GM21360 (cell line): ENCODE results near the gene ADAD2.

ENCODE experiments used
- ATAC-seq: cut with Tn5 transposase; IDR thresholded peaks from one replicate; pipeline ENCODE4 v1.9.1; 2021; ENCODE audit warnings: mild to moderate bottlenecking, moderate library complexity; ENCODE audit not compliant: unreplicated experiment

Gene ADAD2

DNA sequence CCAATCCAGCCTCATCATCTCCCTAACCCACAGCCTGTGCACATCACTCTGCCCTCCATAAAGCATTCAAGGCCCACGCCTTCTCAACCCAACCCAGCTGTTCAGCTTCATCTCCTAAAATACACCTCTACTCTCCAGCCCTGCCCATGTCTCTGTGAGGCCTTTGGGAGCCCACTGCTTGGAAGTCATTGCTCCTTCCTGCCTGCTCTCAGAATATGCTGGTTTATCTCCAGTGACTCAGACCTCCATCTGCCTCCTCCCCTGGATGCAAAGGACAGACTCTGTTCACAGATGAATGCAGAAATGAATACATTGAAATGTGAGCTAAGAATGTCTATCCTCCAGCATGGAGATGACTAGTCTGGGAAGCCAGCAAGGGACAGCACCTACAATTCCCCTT lies 29.9 kb downstream of the ADAD2 start:
- ATAC-seq = no peak

DNA sequence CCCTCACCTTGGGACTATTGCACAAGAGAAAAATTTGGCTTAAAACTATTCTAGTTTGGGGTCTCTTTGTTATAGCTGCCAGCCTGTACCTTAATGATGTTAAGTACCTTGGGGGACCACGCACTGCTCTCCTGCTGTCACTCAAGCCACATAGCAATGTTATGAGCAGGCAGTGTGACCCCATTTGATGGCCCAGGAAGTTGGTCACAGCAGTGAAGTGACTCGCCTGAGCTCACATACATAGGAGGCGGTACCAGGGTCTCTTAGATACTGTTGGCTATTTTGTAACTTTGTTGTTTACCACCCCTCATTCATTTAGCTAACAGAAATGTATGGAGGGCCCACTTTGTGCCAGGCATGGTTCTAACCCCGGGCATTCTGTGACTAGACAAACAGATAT lies 32.5 kb downstream of the ADAD2 start:
- no peak for ATAC-seq

DNA sequence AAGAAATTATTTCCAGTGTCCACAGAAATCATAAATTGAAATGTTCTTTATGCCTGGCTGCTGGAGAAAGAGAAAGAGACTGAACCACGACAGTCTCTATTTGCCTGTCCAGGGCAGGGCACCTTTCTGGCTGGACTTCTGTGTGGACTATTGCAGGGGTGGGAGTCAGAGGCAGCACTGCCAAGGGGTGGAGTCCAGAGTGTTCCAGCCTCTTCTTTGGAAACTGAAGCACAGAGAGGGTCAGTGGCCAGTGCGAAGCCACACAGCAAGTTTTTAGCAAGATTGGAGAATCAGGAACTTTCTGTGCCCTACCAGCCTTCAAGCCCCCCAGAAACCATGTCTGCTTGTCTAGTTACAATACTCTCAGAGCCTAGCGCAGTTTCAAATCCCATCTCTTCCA lies 33.6 kb downstream of the ADAD2 start:
- no peak for ATAC-seq

DNA sequence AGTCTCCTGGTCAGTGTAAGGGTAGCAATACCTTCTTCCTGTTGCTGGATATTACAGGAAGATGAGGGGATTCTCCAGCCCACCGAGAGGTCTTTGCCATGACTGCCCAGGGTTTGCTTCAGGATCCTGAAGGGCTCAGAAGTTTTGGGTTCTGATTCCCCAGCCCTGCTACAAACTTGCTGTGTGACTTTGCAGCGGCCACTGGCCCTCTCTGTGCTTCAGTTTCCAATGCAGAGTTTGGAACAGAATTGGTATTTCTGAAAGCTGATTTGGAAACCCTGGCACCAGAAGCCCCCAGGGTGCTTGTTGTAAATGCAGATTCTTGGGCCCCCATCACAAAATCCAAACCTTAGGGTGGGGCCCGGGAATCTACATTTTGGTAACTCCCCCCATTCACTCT lies 34.2 kb downstream of the ADAD2 start:
- no peak for ATAC-seq

DNA sequence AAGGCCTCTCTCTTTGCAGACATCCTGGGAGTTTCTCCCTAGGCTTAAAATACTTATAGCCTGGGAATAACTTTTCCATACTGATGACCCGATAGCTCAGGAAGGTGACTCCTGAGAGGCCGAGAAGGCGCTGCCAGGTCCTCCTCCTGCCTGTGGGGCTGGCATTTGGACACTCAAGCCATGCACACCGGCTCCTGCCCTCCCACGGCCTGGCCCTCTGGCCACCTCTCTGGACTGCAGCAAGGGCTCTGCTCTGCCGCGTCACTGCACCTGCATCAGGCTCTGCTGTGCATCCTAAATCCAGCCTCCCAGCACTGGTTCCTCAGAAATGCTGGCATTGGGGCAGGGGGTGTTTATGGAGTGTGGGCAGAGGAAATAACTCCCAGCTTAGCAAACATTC lies 34.6 kb downstream of the ADAD2 start:
- no peak for ATAC-seq

DNA sequence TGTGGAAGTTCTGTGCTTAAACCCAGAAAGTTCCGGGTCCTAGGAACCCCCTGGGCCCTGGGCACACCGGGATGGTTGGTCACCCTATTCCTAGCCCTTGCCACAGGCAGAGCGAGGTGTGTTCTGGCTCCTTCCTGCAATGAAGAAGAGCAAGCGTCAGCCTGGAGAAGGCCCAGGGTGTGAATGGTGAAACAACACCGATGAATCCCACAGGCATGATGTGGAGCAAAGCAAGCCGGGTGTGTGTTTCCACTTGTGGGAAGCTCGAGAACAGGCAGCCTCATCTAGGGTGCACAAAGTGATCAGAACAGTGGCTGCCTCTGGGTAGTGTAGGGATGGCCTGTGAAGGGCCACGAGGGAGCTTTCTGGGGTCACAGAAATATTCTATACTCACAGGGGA lies 35.1 kb downstream of the ADAD2 start:
- ATAC-seq = no peak

DNA sequence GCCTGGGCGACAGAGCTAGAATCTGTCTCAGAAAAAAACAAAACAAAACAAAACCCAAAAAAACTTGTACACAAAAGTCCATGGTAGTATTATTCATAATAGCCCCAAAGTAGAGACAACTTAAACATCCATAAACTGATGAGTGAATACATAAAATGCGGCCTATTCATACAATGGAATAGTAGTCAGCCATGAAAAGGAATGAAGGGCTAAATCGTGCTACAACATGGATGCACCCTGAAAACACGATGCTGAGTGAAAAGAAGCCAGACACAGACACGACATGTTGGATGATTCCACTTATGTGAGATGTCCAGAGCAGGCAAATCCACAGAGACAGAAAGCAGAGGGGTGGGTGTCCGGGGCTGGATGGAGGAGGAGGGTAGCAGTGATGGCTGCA lies 36.6 kb downstream of the ADAD2 start:
- no peak for ATAC-seq

DNA sequence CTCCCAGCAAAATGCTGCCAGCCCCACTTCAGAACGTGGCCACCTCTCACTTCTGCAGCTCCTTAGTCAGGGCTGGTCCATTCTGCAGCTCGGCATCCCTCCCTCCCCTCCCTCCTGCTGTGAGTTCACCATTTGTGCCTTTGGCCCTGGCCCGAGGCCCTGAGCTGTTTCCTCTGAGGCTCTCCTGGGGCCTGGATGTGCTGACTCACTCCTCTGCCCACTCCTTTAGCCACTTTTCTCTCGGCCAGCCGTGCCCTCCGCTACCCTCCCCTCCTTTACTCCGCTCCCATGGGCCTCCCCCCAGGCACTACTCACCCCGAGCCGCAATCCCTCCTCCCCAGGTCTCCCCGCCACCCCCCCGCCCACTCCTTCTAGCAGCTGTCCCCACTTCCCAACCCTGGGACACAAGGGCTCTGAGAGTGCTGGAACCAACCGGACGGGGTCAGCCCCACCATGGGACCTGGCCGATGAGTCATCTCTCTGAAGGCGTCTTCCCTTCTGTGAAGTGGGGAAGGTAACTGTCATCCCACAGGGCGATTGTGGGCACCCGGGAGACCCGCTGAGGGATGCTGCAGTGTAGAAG lies 37.4 kb downstream of the ADAD2 start:
- no peak for ATAC-seq

DNA sequence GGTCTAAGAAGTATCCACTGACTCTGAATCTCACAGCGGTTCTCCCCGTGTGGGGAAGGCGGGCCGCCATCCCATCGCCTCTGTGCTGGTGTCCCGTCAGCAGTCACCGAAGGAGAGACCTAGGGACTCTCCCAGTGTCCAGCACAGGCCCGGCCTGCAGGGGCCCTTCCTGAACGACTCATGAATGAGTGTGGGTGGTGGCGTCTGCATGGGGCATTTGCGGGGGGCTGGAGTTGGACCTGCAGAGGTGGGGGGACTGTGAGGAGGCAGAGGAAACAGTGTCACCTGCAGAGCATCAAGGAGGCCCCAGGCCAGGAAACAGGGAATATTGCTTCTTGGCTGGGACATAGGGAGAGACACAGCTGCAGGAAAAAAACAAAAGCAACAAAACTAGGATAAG lies 38.5 kb downstream of the ADAD2 start:
- no peak for ATAC-seq

DNA sequence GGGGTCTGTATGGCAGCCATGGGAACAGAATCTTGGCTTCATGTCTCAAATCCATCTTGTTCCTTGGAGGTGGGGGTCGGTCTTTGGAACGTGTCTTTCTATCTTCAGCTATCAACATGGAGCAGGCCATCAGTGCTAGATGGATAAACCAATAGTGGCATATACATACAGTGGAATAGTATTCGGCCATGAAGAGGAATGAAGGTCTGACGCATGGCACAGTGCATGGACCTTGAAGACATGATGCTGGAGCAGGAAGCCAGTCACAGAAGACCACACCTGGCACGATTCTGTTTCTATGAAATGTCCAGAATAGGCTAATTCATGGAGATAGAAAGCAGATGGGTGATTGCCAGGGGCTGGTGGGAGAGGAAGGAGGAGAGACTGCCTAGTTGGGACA lies 41.1 kb downstream of the ADAD2 start:
- no peak for ATAC-seq

DNA sequence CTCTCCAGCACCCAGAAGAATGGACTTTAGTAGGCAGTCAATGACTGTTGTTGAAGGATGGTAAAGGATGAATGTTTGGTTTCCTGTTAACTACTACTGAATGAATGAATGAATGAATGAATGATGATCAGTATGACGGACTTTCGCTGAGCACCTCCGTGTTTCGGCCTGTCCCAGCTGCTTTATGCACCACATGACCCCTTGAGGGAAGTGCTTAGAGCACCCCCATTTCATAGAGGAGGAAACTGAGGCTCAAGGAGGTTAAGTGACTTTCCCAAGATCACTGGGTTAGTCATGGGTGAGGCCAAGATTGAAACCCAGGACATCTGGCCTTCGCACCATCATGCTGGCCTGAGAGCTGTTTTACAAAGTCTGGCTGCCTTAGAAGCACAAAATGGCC lies 42.0 kb downstream of the ADAD2 start:
- ATAC-seq = no peak

DNA sequence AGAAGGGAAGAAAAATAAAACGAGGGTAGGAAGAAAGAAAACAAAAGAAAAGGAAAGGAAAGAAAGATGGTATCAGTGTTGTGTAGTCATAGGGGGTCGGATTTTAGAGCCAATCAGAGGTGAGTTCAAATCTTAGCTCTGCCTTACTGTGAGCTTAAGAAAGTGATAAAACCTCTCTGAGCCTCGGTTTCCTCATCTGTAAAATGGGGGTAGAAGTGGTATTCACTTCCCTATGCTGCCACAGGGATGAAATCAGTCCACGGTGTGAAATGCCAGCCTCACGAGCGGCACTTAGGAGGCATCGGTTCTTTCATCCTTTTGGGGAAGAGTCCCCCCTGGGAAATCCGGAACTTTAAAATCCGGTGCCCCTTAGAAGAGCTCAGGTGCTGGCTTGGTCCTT lies 42.8 kb downstream of the ADAD2 start:
- ATAC-seq = no peak

DNA sequence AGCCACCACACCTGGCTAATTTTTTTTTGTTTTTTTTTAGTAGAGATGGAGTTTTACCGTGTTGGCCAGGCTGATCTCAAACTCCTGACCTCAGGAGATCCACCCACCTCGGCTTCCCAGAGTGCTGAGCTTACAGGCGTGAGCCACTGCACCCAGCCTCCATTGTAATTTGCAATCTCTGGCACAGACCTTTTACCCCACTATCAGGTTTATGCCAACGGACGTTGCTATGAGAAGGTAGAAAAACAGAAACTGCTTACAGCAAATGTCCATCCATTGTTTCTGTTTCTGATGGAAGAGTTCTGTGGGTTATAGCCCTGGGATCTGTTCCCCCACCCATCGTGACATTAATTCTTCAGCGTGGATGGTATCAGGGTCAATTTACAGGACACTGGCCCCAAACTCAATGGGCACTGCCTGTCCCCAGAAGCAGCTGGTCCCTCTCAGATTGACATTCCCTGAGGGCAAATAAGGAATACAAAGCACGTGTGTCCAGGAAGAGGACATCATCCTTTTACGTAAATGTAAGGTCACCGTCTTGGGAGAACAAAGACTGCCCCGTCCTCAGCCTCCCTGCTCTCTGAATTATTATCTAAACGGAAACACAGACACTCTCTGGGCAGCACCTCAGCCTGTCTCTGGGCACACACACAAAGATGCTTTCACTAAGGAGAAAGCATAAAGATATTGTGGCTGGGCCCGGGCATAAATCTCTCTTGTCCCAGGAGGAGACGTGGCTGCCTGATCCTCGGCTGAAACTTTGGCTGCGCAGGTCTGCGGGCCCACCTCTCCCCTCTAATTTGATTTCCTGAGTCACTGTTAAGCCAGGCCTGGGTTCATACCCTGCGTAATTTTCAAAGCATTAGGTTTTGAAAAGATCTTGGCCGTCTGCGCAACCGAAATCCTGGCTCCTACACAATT lies 43.6 kb downstream of the ADAD2 start:
- no peak for ATAC-seq

DNA sequence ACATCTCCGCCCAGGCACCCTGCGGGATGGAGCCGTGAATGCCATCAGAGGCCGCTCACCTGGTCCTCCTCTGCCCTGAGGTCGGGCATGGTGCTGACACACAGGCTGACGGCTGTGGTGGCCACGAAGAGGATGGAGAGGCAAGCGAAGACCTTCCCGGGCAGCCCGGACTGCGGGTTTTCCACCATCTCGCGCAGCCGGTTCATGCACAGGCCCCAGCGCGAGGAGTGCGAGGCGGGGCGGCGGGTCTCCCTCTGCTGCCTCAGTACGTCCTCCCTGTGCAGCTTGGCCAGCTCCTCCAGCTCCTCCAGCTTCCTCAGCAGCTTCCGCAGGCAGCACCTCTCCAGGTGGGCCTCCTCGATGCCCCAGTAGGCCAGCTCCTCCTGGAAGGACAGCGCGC lies 45.7 kb downstream of the ADAD2 start:
- no peak for ATAC-seq

DNA sequence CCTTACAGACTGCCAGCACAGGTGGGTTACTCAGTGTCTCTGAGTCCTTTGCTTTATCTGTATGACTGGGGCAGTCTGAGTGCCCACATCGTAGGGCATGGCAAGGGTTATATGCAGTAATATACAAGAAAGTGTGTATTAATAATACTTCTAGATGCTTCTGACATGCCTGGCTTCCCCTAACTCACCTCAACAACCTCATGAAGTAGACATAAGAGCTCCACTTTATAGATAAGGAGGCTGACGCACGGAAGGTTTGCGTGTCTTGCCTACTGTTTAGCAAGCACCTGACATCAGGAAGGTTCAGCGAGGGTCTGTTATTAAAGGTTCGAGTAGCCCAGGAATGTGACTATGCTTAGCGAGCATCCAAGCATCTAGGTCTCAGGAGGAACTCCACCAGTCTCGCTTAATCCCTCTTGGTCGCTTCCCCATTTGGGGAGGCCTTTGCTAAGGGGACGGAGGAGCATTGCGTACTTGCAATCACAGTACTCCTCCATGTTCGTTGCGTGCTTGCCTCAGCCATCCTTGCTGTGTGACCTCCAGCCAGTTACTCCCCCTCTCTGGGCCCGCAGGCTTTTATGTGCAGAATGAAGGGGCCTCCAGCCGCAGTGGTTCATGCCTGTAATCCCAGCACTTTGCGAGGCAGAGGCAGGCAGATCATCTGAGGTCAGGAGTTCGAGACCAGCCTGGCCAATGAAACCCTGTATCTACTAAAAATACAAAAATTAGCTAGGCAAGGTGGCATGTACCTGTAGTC lies 47.2 kb downstream of the ADAD2 start:
- ATAC-seq = no peak

DNA sequence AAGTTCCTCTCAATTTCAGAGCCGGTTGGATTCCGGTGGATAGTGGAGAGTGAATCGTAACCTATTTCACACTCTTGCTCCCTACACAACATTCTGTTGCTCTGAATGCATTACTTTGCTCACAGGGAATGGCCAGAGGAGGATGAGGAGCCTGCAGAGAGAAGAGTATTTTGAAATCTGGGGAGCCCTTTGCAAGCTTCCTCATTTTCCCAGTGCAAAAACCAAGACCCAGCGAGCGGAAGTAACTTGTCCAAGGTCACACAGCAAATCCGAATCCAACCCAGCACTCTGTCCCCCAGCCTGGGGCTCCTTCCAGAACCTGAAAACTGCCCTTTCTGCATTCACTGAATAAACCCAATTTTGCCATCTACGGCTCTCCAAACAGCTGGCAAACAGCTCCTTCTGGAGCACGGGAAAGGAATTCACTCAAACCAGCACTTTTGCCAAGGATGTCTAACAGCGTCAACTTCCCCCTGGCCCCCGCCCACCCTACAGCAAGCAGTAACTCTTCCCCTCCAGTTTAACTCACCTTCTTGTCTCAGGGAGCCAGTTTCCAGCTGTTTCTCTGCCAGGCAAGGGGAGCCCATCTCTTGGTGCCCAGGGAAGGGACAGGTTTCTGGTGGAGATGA lies 48.3 kb downstream of the ADAD2 start:
- no peak for ATAC-seq

DNA sequence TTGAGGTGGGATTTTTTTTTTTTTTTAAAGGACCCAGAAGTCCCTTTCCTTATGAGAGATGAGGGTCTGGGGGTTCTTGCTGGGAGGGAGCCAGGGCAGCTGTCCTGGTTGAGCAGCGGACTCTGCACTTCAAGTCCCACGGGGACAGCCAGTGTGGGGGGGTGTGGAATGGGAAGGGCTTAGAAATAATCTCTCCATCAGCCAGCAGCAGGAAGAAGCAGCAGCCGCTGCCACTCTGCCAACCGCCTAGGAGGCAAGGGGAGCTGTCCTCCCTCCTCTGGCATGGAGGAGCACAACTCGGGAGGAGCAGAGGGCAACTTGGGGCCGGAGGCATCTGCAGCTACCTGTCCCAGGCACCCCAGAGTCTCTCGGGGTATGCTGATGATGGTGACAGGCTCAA lies 49.0 kb downstream of the ADAD2 start, which contains the start of gene KCNG4:
Gene KCNG4 (minus strand): TSS at position 104 of the 400 bp plus-strand sequence. CDS start 2,527 bp downstream, outside the sequence.
- no peak for ATAC-seq

DNA sequence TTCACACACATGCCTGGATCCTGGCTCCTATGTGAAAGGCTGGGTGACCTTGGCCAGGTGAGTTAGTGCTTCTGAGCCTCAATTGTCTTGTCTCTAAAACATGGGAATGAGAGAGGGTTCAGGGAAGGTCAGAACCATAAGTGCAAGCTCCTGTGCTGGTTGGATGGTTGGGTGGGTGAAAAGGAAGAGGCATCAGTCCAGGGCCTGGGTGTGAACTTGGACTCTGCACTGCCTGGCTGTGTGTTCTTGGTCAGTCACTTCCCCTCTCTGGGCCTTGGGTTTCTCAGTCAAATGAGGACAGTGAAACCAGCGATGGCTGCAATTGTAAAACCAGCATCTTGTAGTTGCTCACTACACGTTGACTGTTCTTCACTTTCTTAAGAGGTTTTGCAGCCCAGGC lies 49.5 kb downstream of the ADAD2 start:
- no peak for ATAC-seq

DNA sequence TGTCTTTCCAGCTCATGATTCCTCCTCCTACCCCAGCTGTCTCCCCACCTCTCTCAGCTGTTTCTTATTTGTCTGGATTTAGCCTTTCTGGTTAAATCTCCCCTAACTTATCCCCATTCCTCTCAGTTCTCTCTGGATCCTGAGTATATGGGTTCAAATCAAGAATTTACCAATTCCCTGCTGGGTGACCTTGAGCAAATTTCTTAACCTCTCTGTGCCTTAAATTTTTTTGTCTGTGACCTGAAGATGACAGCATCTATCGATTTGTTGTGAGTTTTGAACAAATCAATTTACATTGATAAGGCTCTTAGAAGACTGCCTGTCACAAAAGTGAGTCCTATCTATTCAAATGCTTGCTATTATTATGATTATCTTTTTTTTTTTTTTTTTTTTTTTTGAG lies 50.8 kb downstream of the ADAD2 start:
- ATAC-seq = no peak

DNA sequence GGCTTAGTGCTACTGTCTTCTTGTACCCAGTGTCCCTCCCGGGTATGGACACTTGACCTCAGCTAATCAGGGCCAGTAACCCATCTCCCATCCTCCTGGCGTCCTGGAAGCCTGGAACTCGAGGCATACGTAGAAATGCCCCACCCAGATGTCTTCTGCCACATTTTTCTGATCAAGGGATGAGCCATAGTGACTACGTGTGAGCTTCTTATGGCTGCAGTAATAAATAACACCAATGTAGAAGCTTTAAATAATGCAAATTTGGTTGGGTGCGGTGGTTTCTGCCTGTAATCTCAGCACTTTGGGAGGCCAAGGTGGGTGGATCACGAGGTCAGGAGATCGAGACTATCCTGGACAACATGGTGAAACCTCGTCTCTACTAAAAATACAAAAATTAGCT lies 51.9 kb downstream of the ADAD2 start:
- ATAC-seq = no peak

DNA sequence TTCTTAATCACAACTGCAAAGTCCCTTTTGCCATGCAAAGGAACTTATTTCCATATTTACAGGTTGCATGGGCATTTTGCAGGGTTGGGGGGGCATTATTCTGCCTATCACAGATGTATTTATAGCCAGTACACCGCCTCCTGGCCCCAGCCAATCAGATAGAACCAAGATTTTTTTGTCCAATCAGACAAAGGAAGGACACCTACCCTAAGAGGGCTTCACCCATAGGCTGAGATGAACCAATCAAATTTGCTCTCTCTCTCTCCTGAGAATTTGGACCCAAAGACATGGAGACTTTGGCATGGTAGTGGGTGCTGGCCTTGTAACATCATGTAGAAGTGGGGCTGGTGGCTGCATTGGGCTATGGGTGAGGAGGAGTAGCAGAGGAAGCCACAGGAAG lies 52.8 kb downstream of the ADAD2 start:
- ATAC-seq = no peak
